HG02852 (cell line): ENCODE measurements around the gene GSTM1.
"Not testable (repeated sequence)": the region's sequence is repeated elsewhere in the genome, so short reads cannot be mapped to it uniquely, and the experiment has no call there.

Experiments
- ATAC-seq: cut with Tn5 transposase; IDR thresholded peaks from one replicate; pipeline ENCODE4 v1.9.1; 2021; ENCODE audit warnings: mild to moderate bottlenecking, moderate library complexity; ENCODE audit not compliant: unreplicated experiment

GSTM1 gene

GRCh38 chr1:109659997-109660690, 27.5 kb upstream of the GSTM1 start:
- no peak for ATAC-seq

GRCh38 chr1:109660691-109661026, 27.0 kb upstream of the GSTM1 start:
- ATAC-seq: not testable (repeated sequence)

GRCh38 chr1:109661391-109661790, 26.2 kb upstream of the GSTM1 start:
- ATAC-seq: no peak

GRCh38 chr1:109664671-109665070, 22.9 kb upstream of the GSTM1 start:
- ATAC-seq: no peak

GRCh38 chr1:109667452-109668122, 20.0 kb upstream of the GSTM1 start, which contains the start of gene GSTM2:
Gene GSTM2, plus strand, starts transcription at chr1:109668057. Its CDS starts 59 bp downstream, at chr1:109668116.
- peak; percentile 95 for ATAC-seq

GRCh38 chr1:109668123-109668775, 19.4 kb upstream of the GSTM1 start:
- ATAC-seq: peak; percentile 25

GRCh38 chr1:109669246-109669948, 18.2 kb upstream of the GSTM1 start:
- ATAC-seq: no peak

- ATAC-seq: not testable (repeated sequence)
Observed at GRCh38 chr1:109669949-109670302, 17.7 kb upstream of the GSTM1 start.

- ATAC-seq: no peak
Observed at GRCh38 chr1:109671067-109671466, 16.6 kb upstream of the GSTM1 start.

- ATAC-seq: not testable (repeated sequence)
Observed at GRCh38 chr1:109673861-109674260, 13.8 kb upstream of the GSTM1 start.

- ATAC-seq: not testable (repeated sequence)
Observed at GRCh38 chr1:109676683-109677381, 10.8 kb upstream of the GSTM1 start.

GRCh38 chr1:109677459-109677858, 10.2 kb upstream of the GSTM1 start:
- ATAC-seq: no peak

- ATAC-seq: not testable (repeated sequence)
Observed at GRCh38 chr1:109678637-109679036, 9.0 kb upstream of the GSTM1 start.

GRCh38 chr1:109684777-109685176, 2.8 kb upstream of the GSTM1 start:
- ATAC-seq: not testable (repeated sequence)

GRCh38 chr1:109685399-109685798, 2.2 kb upstream of the GSTM1 start:
- ATAC-seq: not testable (repeated sequence)

GRCh38 chr1:109685890-109686289, 1.7 kb upstream of the GSTM1 start:
- not testable (repeated sequence) for ATAC-seq

GRCh38 chr1:109687109-109687508, 508 bp upstream of the GSTM1 start:
- peak; percentile 17 for ATAC-seq

- no peak for ATAC-seq
Observed at GRCh38 chr1:109689844-109690405, 2.3 kb downstream of the GSTM1 start.

GRCh38 chr1:109691759-109692158, 4.1 kb downstream of the GSTM1 start:
- ATAC-seq: no peak

- ATAC-seq: not testable (repeated sequence)
Observed at GRCh38 chr1:109694400-109694799, 6.8 kb downstream of the GSTM1 start.
